NOMO-1 treated with dmso at 0.1 percent for 144 hours (cell line): ENCODE results near the gene PIP4K2A.

Experiments used
- DNase-seq: peaks from one replicate; lab custom pipeline; 2025; ENCODE audit not compliant: unreplicated experiment; lab: John Stamatoyannopoulos, UW

Gene PIP4K2A

GRCh38 chr10:22622242-22622806, 92.1 kb downstream of the PIP4K2A start:
- no peak for DNase-seq

- DNase-seq: no peak
Observed at GRCh38 chr10:22621726-22622125, 92.7 kb downstream of the PIP4K2A start.

- DNase-seq: no peak
Observed at GRCh38 chr10:22620929-22621328, 93.4 kb downstream of the PIP4K2A start.

- no peak for DNase-seq
Observed at GRCh38 chr10:22620140-22620857, 94.1 kb downstream of the PIP4K2A start.

GRCh38 chr10:22619101-22619500, 95.3 kb downstream of the PIP4K2A start:
- no peak for DNase-seq

- no peak for DNase-seq
Observed at GRCh38 chr10:22618078-22618785, 96.1 kb downstream of the PIP4K2A start.

- DNase-seq: no peak
Observed at GRCh38 chr10:22617516-22617915, 96.9 kb downstream of the PIP4K2A start.

GRCh38 chr10:22617051-22617450, 97.3 kb downstream of the PIP4K2A start:
- DNase-seq: no peak

GRCh38 chr10:22615819-22616499, 98.4 kb downstream of the PIP4K2A start:
- peak; percentile 74 for DNase-seq

- DNase-seq: no peak
Observed at GRCh38 chr10:22615101-22615500, 99.3 kb downstream of the PIP4K2A start.

GRCh38 chr10:22613011-22613410, 101.4 kb downstream of the PIP4K2A start:
- DNase-seq: no peak

- no peak for DNase-seq
Observed at GRCh38 chr10:22612318-22612717, 102.1 kb downstream of the PIP4K2A start.

GRCh38 chr10:22611425-22612115, 102.8 kb downstream of the PIP4K2A start:
- no peak for DNase-seq

- no peak for DNase-seq
Observed at GRCh38 chr10:22610610-22611009, 103.8 kb downstream of the PIP4K2A start.

- DNase-seq: peak; percentile 33
Observed at GRCh38 chr10:22609719-22610465, 104.5 kb downstream of the PIP4K2A start.

- DNase-seq: no peak
Observed at GRCh38 chr10:22609251-22609650, 105.1 kb downstream of the PIP4K2A start.

GRCh38 chr10:22607261-22607660, 107.1 kb downstream of the PIP4K2A start:
- DNase-seq: no peak

GRCh38 chr10:22606164-22606614, 108.2 kb downstream of the PIP4K2A start:
- DNase-seq: peak; percentile 69

GRCh38 chr10:22605168-22605567, 109.2 kb downstream of the PIP4K2A start:
- peak; percentile 90 for DNase-seq
